CD4-positive, alpha-beta T cell treated with Interleukin-15 for 1 hour (primary cell): ENCODE measurements around the gene GNAT2.
A peak's percentile ranks its signal among the peaks of the same experiment; 100 is the strongest.

Experiments used
- DNase-seq: peaks from one replicate; pipeline ENCODE4 v3.0.0-alpha.2; 2020

The GNAT2 gene

GRCh38 chr1:109626682-109627408 is 7.4 kb upstream of the GNAT2 start:
- no peak for DNase-seq

GRCh38 chr1:109625601-109626560 is 6.5 kb upstream of the GNAT2 start:
- no peak for DNase-seq

DNA sequence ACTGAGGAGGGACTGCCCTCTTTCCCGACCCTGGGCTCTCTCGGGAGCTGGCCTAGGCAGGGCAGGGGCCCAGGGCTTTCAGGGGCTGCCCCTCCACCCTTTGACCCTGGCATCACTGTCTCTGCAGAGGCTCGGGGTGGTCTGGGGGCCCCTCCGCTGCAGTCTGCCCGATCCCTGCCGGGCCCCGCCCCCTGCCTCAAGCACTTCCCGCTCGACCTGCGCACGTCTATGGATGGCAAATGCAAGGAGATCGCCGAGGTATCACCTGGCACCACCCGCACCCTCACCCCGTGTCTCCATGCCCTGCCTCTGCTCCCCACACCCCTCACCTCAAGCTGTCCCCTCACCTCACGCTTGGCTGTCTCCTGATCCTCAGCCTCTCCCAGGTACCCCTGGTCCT is 5.8 kb upstream of the GNAT2 start:
- no peak for DNase-seq

DNA sequence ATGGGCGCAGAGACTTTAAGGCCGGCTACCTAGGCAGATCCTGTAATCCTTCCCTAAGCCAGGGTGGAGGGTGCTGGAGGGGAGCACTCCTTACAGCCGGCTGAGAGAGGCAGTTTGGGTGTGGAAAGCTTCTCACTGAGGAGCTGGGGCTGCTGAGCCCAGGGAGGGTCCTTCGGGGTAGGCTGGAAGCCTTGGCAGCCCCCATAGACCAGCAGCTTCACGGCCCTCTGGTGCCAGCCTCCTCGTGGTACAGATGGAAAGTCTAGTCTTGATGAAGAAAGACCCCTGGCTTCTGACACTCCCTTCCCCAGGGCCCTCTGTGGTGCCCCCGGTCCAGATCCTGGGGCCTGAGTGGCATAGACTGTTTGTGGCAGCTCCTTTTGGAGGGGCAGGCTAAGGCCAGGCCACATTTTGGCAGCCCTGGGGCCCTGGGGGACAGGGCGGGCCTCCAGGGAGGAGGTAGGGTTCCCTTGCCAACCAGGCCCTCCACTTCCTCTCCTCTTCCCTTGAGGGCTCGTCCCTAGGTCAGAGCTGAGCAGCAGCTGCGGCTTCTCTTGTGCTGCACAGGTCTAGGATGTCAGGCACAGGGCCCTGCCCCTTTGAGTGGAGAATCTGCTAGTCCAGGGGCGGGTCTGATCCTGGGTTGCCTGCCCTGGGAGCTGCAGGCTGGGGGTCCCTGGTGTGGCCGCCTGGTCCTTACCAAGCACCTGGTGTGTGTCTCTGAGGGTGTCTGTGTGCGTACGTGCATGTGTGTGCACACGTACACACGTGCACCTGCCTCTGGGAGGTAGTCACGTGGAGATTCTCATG is 5.0 kb upstream of the GNAT2 start:
- no peak for DNase-seq

DNA sequence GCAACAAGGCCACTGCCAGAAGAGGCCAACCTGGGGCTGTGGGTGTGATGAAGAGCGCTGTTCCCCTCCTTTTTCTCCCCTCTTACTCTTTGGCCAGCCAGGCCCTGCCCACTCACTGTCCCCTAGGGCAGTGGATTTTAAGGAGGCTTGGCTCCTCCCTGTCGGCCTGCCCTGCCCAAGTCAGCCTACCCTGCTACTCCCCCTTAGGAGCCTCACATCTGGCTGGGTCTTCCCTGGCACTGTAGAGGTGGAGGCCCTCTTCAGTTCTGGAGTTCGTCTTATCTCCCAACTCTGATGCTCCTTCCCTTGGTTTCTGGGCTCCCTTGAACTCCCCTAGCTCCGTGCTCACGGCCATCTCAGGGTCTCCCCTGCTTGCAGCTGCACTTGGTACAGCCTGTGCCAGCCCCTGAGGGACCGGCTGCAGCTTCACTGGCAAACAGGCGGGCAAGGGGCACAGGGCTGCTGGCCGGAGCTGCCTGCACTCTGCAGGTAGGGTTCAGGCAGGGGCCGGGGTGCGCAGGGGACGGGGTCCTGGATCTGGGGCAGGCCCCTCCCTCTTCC is 4.3 kb upstream of the GNAT2 start:
- DNase-seq, result no peak

DNA sequence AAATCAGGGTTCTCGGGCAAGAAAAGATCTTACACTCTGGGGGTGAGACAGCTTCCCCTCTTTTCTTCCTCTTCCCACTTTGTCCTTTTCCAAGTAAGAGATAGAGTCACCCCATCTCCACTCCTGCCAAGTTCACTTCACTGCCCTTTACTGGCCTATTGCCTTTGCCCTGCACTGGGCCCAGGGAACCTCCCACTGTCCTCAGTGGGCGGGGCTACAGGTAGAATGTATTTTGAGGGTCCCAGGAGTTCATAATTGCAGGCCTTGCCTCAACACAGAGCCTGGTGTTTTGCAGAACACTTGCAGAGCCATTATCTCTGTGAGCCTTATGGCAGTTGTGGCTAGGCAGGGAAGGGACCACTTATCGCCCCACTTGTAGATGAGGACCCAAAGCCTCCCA is 3.5 kb upstream of the GNAT2 start:
- DNase-seq, result no peak

DNA sequence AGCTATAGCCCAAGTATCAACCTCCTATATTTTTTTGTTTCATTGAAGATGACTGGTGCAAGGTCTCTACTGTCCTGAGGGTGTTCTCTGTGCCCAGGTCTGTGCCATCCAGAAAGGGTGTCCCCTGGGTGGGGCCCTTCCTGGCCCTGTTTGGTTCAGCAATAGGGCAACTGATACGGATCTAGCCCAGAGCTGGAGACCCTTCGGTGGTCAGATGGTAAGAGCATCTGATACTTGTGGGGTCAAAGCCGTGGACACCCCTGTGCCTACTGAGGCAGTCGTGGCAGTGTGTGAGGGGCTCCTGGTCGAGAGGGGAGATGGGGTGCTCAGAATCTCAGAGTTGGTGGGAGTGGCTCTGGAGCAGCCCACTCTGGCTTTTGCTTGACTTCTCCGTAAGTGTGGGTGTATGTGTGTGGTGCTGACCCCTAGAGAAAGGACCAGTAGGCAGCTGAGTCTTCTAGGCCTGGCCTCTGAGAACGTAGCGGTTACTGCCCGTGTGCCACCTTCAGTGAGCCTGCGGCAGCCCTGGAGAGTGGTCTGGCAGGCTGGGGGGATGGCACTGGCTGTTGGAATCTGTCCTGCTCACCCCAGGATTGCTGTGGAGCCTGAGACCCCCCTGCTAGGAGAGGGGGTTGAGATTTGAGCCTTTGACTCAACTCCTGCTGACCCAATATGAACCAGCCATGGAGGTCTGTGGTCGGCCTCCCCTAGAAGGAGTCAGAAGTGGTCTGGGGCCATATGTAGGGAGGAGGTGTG is 2.9 kb upstream of the GNAT2 start:
- no peak for DNase-seq

DNA sequence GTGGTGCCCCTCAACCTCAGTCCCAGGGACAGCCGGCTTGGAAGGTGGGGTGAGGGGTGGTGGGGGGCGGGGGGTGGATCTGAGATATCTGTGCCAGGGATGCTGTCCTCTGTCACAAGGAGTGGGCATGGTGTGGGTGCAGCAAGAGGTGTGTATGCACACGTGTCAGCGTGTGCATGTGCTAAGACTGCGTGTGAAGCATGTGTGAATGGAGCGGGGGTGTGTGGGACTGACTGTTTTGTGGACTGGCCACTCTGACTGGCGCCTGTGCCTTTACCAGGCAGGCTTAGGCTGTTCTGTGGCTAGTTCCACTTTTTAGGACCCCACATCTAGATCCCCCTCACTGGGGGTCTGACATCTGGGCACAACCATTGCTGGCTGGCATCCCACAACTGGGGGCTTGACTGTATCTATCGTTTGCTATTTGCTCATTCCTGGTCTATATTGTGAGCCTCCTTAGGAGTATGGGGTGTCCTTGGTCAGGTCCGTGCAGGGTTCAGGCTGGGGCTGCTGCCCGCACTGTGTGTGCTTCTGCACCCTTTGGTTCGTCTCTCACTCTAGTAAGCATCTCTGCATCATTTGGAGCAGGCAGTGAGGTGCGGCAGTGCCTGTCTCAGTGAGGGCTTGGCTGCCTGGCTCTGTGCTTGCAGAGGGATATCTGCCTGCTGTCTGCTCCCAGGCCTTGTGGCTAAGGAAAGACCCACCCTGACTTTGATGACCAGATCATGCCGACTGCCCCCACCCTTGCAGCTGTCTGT is 2.1 kb upstream of the GNAT2 start:
- no peak for DNase-seq

- peak; percentile 97 for DNase-seq
Measured at GRCh38 chr1:109620841-109621286, 1.4 kb upstream of the GNAT2 start.

- DNase-seq, result no peak
Measured at GRCh38 chr1:109620401-109620791, 980 bp upstream of the GNAT2 start.

GRCh38 chr1:109618661-109619575 is 498 bp downstream of the GNAT2 start:
- DNase-seq, result no peak

- no peak for DNase-seq
Measured at GRCh38 chr1:109617291-109617801, 2.1 kb downstream of the GNAT2 start.

DNA sequence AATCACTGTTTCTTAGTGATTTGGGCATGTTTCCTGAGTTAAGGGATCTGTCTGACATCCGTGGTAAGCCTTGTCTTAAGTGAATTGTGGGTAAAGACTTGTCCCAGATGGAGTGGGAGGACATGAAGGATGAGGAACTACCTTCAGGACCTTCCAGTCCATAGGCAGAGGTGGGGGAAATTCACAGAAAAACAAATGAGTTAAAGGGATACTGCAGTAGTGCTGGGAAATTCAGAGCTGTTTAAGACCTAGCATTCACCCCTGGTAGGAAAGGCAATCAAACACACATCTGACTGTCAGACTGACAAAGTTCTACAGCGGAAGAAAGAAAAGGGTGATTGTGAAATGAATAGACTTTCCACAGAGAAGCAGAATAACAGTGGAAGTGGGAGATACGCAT is 3.0 kb downstream of the GNAT2 start:
- DNase-seq, result no peak

GRCh38 chr1:109615879-109616278 is 3.5 kb downstream of the GNAT2 start:
- DNase-seq, result peak; percentile 70

- DNase-seq, result no peak
Measured at GRCh38 chr1:109613361-109614147, 5.9 kb downstream of the GNAT2 start.

- no peak for DNase-seq
Measured at GRCh38 chr1:109611308-109611990, 8.0 kb downstream of the GNAT2 start.

DNA sequence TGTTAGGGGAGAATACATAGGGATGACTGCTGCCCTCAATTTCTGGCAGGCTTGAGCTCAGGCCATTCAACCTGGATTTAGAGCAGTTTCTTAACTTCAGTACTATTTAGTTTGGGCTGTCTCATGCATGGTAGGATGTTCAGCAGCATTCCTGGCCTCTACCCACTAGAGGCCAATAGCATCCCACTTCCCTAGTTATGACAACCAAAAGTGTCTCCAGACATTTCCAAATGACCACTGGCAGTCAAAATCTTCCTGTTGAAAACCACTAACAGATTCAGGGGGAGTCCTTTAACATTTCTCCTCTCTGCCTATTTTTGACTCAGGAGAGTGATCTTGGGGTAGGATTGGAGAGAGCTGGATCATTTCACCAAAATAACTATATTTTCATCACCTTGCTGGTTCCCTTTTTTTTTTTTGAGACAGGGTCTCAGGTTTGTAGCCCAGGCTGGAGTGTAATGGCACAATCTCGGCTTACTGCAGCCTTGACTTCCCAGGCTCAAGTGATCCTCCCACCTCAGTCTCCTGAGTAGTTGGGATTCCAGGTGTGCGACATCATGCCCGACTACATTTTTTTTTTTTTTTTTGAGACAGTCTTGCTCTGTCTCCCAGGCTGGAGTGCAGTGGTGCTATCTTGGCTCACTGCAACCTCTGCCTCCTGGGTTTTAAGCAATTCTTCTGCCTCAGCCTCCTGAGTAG is 8.7 kb downstream of the GNAT2 start:
- DNase-seq, result no peak

DNA sequence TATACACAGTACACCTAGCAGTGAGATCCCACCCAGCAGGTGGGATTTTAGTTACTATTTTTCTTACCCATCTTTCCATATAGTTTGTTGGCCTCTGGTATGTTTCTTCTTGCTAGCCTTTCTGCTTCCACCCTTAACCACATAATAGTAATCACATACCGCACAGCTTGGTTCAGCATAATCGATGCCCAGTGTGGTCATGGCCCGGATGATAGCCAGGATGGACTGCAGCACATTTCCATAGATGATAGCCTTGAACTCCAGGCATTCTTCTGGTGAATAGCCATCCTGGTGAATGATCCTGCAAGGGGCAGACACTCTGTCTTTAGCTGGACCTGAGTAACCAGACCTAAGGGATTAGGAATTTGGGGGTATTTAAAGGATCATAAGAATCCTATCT is 9.5 kb downstream of the GNAT2 start:
- no peak for DNase-seq
